Psoas muscle (tissue), 8 donors: Measurements from ENCODE around the gene WNK4. TPM values are rescaled to one million over a fixed set of nuclear protein-coding genes. Genes with fewer than 3 reads are reported as not detected.
A peak's percentile ranks its signal among the peaks of the same experiment; 100 is the strongest.

Source experiments
- ATAC-seq, 4 donors: fragments of 200-7000 bp; cut with Tn5 transposase; one replicate each; pipeline ENCODE4 v1.9.1; 2020; ENCODE audit warnings: moderate library complexity in 3 of 4, mild to moderate bottlenecking in 2 of 4
- DNase-seq, 2 donors: peaks; one replicate each; pipeline ENCODE4 v3.0.0-alpha.2; 2020
- H3K27ac ChIP-seq: fragments of 200-600 bp; one replicate; pipeline ENCODE4 v1.8.0; 2022
- H3K27me3 ChIP-seq, 3 donors: fragments of 200-600 bp in 1 of 3; one replicate each; pipeline versions ENCODE4 v1.6.1 to v1.8.0; 2013 to 2022; ENCODE audit warnings: low read length in 2 of 3, mild to moderate bottlenecking in 2 of 3, moderate library complexity in 1 of 3; ENCODE audit not compliant: insufficient read depth in 3 of 3
- H3K36me3 ChIP-seq, 2 donors: fragments of 200-600 bp in 1 of 2; one replicate each; pipeline versions ENCODE4 v1.6.1 to v1.8.0; 2013 to 2022; ENCODE audit warnings: low read depth in 1 of 2, mild to moderate bottlenecking in 1 of 2, moderate library complexity in 1 of 2; ENCODE audit not compliant: insufficient read depth in 1 of 2
- H3K4me1 ChIP-seq: fragments of 200-600 bp; one replicate; pipeline ENCODE4 v1.8.0; 2022
- H3K4me3 ChIP-seq: fragments of 200-600 bp; one replicate; pipeline ENCODE4 v1.8.0; 2022; ENCODE audit warnings: mild to moderate bottlenecking
- H3K9me3 ChIP-seq: fragments of 200-600 bp; one replicate; pipeline ENCODE4 v1.8.0; 2022
- WGBS, 3 donors: extraction: QIAGEN DNeasy Blood & Tissue Kit; methylation state at CpG; one replicate each; pipeline versions ENCODE4 v1.1.6 to v1.1.7; 2013; 5-methylcytosine and 5-hydroxymethylcytosine counted together
- intact Hi-C, 2 donors: fragments of 100-400 bp; cut with DNase I; formaldehyde crosslinking; loops; one replicate each; pipeline versions ENCODE4 v1.11.0 to v1.14.2; 2022
- polyA plus RNA-seq, 3 donors: library from polyadenylated mRNA; stranded (reverse); fragments of 200-250 nt; gene quantifications; one replicate each; pipeline ENCODE4 v1.2.3, GENCODE V29; 2013
- total RNA-seq, 4 donors: library from RNA; stranded (reverse); fragmentation: NEBNext Ultra II Directional in 2 of 4; extraction: Animal tissue kit (Norgen Biotek cat#: 25700) in 2 of 4; gene quantifications; one replicate each; pipeline versions ENCODE4 v1.2.1 to v1.2.4, GENCODE V29; 2021 to 2023
- TF ChIP-seq, protein P1 (sequence below): fragments of 200-600 bp; IDR thresholded peaks from one replicate; pipeline ENCODE4 v1.8.0; 2022; ENCODE audit warnings: antibody characterized with exemption
- donor health status: healthy with polysubstance abuse.
- donor health status: DM: no; HTN: no; CAD: no; lungs with moderate emphysema.
- donor health status: Bipolar disorder and iron deficiency.
- donor health status: healthy.
- donor health status: DM: yes; HTN: yes; CAD: no.
- donor health status: DM: no; HTN: no; CAD: no.
- donor health status: DM: no; HTN: no; CAD: no.
- donor health status: DM: yes; HTN: yes; CAD: no.

The WNK4 gene
- total and polyA plus RNA-seq, 7 donors = 0.01 to 0.30 (median 0.08) TPM; not detected in 3

DNA sequence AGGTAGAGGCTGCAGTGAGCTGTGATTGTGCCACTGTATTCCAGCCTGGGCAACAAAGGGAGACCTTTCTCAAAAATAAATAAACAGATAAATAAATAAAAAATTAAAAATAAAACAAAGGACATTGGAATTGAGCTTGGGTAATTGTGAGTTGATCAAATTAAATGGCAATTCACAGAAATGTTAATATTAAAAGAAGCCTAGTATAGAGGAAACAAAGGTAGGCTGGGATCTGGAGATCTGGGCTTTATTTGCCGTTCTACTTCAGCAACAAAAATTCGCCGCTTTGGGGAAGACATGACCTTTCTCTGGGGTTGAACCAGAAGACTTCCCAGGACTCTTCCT lies 7.5 kb upstream of the WNK4 start:
- Histone ChIP-seq H3K27me3 (peaks cover 0 to under 1% (median 0%) of the 10 kb centered on the region in 3 donors), H3K9me3 (no peaks in the 10 kb centered on the region), H3K27ac (peak overlapping the region; percentile 73), H3K4me3 (peak overlapping the region; percentile 72), H3K36me3 (peaks cover 0 to 36% of the 10 kb centered on the region in 2 donors), H3K4me1 (peaks cover 15% of the 10 kb centered on the region)
- peak in 1 of 4 donors; percentile 25 for ATAC-seq
- intact Hi-C loops = loop anchor here in 1 of 2 donors (5.0 kb wide), 1 partner anchor 49 kb away; the partner anchor contains the start of gene BECN1
- DNase-seq = no peak
- TF ChIP-seq, protein P1, sequence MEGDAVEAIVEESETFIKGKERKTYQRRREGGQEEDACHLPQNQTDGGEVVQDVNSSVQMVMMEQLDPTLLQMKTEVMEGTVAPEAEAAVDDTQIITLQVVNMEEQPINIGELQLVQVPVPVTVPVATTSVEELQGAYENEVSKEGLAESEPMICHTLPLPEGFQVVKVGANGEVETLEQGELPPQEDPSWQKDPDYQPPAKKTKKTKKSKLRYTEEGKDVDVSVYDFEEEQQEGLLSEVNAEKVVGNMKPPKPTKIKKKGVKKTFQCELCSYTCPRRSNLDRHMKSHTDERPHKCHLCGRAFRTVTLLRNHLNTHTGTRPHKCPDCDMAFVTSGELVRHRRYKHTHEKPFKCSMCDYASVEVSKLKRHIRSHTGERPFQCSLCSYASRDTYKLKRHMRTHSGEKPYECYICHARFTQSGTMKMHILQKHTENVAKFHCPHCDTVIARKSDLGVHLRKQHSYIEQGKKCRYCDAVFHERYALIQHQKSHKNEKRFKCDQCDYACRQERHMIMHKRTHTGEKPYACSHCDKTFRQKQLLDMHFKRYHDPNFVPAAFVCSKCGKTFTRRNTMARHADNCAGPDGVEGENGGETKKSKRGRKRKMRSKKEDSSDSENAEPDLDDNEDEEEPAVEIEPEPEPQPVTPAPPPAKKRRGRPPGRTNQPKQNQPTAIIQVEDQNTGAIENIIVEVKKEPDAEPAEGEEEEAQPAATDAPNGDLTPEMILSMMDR = no peak
- 9 to 13% (median 10%) methylated on average over 3 of the region's 3 CpGs for WGBS, 3 donors

DNA sequence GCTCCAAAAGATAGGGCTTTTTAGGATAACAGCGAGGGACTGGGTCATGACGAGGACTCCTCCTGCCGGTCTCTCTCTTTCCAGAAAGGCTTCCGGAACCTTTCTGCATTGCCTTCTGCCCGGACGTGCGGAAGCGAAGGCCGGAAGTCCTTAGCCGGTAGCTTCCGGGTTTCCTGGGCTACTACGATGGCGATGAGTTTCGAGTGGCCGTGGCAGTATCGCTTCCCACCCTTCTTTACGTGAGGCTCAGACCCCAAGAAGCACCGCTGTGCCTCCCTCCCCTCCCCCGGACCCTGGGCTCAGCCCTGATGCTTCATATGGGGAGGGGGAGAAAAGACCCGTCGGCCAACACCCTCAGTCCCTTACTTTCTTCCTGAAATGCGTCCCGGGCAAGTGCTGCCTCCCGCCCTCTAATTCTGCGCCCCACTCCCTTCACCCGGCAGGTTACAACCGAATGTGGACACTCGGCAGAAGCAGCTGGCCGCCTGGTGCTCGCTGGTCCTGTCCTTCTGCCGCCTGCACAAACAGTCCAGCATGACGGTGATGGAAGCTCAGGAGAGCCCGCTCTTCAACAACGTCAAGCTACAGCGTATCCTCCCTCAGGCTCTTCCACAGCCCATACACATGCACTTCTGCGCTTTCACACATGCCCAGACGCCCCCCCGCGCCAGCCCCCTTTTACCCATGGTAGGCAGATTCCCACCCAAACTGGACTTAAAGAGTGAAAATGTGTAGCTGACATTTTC lies 6.9 kb upstream of the WNK4 start, which contains the start of gene VPS25:
TSS of gene VPS25 (plus strand) at position 160 of the 746 bp plus-strand sequence. CDS start at position 187, 27 bp downstream.
- H3K27me3 ChIP-seq = no peaks in the 10 kb centered on the region
- peak; percentile 87 to 99 (median 96) for ATAC-seq
- H3K27ac ChIP-seq = peak within 1 kb of the TSS; percentile 73
- no peaks in the 10 kb centered on the region for H3K9me3 ChIP-seq
- peak; percentile 76 to 86 for DNase-seq
- H3K4me1 ChIP-seq = peaks cover 15% of the 10 kb centered on the region
- intact Hi-C loops = loop anchor here in 1 of 2 donors (5.0 kb wide), 1 partner anchor 49 kb away; the partner anchor contains the start of gene BECN1
- 0 to 2% (median 1%) methylated on average over 38 to 39 of the region's 39 CpGs for WGBS, 3 donors
- TF ChIP-seq, protein P1 = no peak
- peak within 1 kb of the TSS; percentile 72 for H3K4me3 ChIP-seq
- peaks cover 0 to 42% of the 10 kb centered on the region in 2 donors for H3K36me3 ChIP-seq

DNA sequence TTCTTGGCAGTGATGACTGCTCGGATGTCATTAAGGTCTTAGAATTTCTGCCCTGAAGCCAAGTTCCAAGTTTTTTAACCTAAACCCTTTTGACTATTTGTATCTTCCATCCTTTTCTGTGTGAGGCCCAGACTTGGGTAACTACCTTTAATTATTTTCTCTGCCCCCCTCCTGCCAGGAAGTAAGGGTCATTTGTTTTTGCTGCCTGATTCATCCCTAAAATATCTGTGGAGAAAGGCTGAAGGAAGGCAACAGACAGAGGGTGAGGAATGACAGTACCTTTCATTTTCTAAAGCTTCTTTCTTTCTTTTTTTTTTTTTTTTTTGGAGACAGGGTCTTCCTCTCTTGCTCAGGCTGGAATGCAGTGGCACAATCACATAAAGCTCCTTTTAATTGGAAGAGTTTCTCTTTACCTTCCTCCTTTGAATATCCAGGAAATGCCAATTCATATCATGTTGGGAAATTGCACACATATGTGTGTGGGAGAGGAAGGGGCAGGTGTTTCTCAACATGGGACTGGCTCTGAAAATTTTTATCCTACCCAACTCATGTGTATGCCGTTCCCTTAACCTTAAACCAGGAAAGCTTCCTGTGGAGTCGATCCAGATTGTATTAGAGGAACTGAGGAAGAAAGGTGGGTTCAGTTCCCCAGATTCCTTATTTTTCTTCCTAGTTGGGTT lies 6.2 kb upstream of the WNK4 start:
- intact Hi-C loops = loop anchor here in 1 of 2 donors (5.0 kb wide), 1 partner anchor 48 kb away; the partner anchor contains the start of gene BECN1
- TF ChIP-seq, protein P1 = no peak
- ATAC-seq (no peak), DNase-seq (no peak)
- H3K4me1 ChIP-seq = peaks cover 15% of the 10 kb centered on the region
- 65 to 69% (median 65%) methylated on average over 3 of the region's 3 CpGs for WGBS, 3 donors
- peak overlapping the region; percentile 72 for H3K4me3 ChIP-seq
- peaks cover 3 to 49% of the 10 kb centered on the region in 2 donors for H3K36me3 ChIP-seq
- H3K27me3 ChIP-seq = no peaks in the 10 kb centered on the region
- no peaks in the 10 kb centered on the region for H3K9me3 ChIP-seq
- H3K27ac ChIP-seq = peak overlapping the region; percentile 73

DNA sequence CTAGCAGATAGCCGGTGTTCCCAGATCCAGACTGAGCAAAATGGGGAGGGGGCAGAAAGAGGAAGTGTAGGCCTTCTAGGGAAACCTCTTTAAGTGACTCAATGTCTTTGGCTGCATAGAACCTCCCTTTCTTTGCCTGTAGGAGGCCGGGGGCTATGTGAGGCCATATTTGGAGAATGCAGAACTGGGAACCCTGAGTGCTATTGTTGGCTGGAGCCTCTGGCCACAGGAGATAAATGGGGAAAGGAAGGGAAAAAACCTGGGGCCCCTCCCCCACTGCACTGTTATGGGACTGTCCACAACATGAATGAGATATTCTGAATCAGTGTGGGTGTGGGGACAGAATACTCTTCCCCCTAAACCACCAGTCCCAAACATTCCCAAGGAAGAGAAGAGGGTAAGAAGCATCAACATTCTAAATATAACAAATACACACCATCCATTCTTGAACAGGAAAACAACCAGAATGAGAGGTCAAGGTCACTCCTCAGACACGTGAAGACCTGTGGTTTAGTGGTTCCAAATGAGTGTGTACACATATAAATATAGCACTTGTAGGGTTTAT lies 4.8 kb upstream of the WNK4 start:
- H3K4me1 ChIP-seq = peaks cover 15% of the 10 kb centered on the region
- H3K36me3 ChIP-seq = peaks cover 6 to 55% of the 10 kb centered on the region in 2 donors
- 54 to 62% (median 58%) methylated on average over 3 of the region's 3 CpGs for WGBS, 3 donors
- intact Hi-C loops = no loop called here
- H3K27me3 ChIP-seq = peaks cover 0 to 6% (median 0%) of the 10 kb centered on the region in 3 donors
- no peaks in the 10 kb centered on the region for H3K9me3 ChIP-seq
- no peak overlapping the region for H3K4me3 ChIP-seq
- DNase-seq (no peak), ATAC-seq (no peak)
- TF ChIP-seq, protein P1 = no peak
- H3K27ac ChIP-seq = no peak overlapping the region
